Measurements from ENCODE around the gene PCYT1B.
"Not testable (repeated sequence)": the region's sequence is repeated elsewhere in the genome, so short reads cannot be mapped to it uniquely, and the experiment has no call there.

The PCYT1B gene

DNA sequence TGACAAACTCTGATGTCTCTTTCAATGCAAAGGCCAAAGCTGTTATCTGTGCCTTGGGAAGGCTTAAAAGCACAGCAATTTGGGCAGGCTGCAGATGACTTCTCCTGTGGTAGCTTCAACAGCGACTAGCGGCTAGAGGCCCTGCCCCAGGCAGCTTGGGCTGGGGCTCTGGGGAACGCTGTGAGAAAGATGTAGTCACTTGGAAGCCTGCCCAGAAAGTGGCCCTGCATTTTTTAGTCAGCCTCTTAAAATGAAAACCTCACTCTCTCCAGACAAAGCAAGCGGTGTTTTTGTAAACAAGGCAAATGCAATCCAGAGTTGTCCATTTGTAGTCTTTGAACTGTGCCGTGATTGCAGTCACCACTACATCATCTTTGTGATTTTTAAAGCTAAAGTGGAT lies 27.5 kb downstream of the PCYT1B start:
- no peak overlapping the region for H2AFZ ChIP-seq (ENCODE audit: low read depth, low read length)
- H3K4me2 ChIP-seq (ENCODE audit: low read length): no peak overlapping the region
- no peak overlapping the region for H3K27ac ChIP-seq (ENCODE audit: low read length)
- no peaks in the 10 kb centered on the region for H3K27me3 ChIP-seq (ENCODE audit: low read depth, low read length)
- H3K4me3 ChIP-seq (ENCODE audit: low read length): no peak overlapping the region
- no peak for TF ChIP-seq EZH2phosphoT487 (IDR thresholded peaks at IDR 0.05; ENCODE audit: low read depth)
- TF ChIP-seq, protein P1, sequence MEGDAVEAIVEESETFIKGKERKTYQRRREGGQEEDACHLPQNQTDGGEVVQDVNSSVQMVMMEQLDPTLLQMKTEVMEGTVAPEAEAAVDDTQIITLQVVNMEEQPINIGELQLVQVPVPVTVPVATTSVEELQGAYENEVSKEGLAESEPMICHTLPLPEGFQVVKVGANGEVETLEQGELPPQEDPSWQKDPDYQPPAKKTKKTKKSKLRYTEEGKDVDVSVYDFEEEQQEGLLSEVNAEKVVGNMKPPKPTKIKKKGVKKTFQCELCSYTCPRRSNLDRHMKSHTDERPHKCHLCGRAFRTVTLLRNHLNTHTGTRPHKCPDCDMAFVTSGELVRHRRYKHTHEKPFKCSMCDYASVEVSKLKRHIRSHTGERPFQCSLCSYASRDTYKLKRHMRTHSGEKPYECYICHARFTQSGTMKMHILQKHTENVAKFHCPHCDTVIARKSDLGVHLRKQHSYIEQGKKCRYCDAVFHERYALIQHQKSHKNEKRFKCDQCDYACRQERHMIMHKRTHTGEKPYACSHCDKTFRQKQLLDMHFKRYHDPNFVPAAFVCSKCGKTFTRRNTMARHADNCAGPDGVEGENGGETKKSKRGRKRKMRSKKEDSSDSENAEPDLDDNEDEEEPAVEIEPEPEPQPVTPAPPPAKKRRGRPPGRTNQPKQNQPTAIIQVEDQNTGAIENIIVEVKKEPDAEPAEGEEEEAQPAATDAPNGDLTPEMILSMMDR (IDR thresholded peaks at IDR 0.05; ENCODE audit: low read depth, low read length): no peak
- no peaks in the 10 kb centered on the region for H3K4me1 ChIP-seq (ENCODE audit: low read length)
- H3K36me3 ChIP-seq (replicated peaks; ENCODE audit: low read depth, low read length): no peaks in the 10 kb centered on the region
- H4K20me1 ChIP-seq (ENCODE audit: insufficient read depth, low read length): no peaks in the 10 kb centered on the region
- H3K9ac ChIP-seq (ENCODE audit: low read length): no peak overlapping the region
- H3K79me2 ChIP-seq (ENCODE audit: low read length): no peaks in the 10 kb centered on the region
- H3K9me3 ChIP-seq (ENCODE audit: insufficient read depth, low read length): no peaks in the 10 kb centered on the region

DNA sequence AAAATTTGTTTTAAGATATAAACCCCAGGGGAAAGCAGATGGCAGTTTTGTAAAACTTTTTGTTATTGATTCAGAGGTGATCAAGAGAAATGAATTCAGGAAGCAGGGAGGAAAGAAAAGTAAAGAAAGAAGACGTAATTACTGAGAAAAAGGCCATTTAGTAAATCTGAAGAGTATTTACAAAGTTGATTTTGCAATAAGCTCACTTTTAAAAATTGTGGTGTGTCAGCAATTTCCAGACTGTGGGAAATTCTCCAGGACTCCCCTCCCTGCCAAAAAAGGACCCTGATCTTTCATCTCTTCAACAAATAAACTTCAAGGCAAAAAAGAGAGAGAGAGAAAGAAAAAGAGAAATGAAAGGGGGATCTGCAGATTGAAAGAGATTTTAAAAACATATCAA lies 36.6 kb downstream of the PCYT1B start:
- TF ChIP-seq, protein P1 (IDR thresholded peaks at IDR 0.05; ENCODE audit: low read depth, low read length): no peak
- TF ChIP-seq EZH2phosphoT487 (IDR thresholded peaks at IDR 0.05; ENCODE audit: low read depth): no peak
- H3K27ac ChIP-seq (ENCODE audit: low read length): no peak overlapping the region
- H3K4me2 ChIP-seq (ENCODE audit: low read length): no peak overlapping the region
- H2AFZ ChIP-seq (ENCODE audit: low read depth, low read length): no peak overlapping the region
- no peak overlapping the region for H3K4me3 ChIP-seq (ENCODE audit: low read length)
- no peaks in the 10 kb centered on the region for H3K36me3 ChIP-seq (replicated peaks; ENCODE audit: low read depth, low read length)
- no peaks in the 10 kb centered on the region for H3K9me3 ChIP-seq (ENCODE audit: insufficient read depth, low read length)
- no peaks in the 10 kb centered on the region for H3K79me2 ChIP-seq (ENCODE audit: low read length)
- H3K27me3 ChIP-seq (ENCODE audit: low read depth, low read length): no peaks in the 10 kb centered on the region
- H4K20me1 ChIP-seq (ENCODE audit: insufficient read depth, low read length): no peaks in the 10 kb centered on the region
- no peaks in the 10 kb centered on the region for H3K4me1 ChIP-seq (ENCODE audit: low read length)
- no peak overlapping the region for H3K9ac ChIP-seq (ENCODE audit: low read length)

DNA sequence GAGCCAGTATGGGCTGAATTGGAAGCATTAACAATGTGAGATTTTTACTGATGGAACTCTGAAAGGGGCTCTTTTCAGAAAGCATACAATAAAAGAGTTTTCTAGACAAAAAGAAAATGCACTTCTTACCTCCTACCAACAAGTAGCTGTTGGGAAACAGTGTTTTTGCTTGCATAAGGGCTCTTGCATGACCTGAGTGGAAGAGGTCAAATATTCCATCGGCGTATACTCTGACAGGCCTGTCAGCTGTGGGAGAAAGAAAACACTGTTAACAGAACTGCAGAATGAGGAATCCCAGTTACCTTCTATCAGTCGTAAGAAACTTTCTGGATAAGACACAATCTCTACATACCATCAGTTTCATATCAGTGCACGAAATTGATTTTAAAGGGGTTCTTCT lies 39.5 kb downstream of the PCYT1B start:
- Histone ChIP-seq H4K20me1 (ENCODE audit: insufficient read depth, low read length) (no peaks in the 10 kb centered on the region), H3K9me3 (ENCODE audit: insufficient read depth, low read length) (no peaks in the 10 kb centered on the region), H2AFZ (ENCODE audit: low read depth, low read length) (no peak overlapping the region), H3K79me2 (ENCODE audit: low read length) (no peaks in the 10 kb centered on the region), H3K9ac (ENCODE audit: low read length) (no peak overlapping the region), H3K4me1 (ENCODE audit: low read length) (no peaks in the 10 kb centered on the region), H3K4me3 (ENCODE audit: low read length) (no peak overlapping the region), H3K27ac (ENCODE audit: low read length) (no peak overlapping the region), H3K36me3 (replicated peaks; ENCODE audit: low read depth, low read length) (no peaks in the 10 kb centered on the region), H3K4me2 (ENCODE audit: low read length) (no peak overlapping the region), H3K27me3 (ENCODE audit: low read depth, low read length) (0 out of 2 replicates have a peak, but pooled peaks cover 7% of the 10 kb centered on the region)
- no peak for TF ChIP-seq EZH2phosphoT487 (IDR thresholded peaks at IDR 0.05; ENCODE audit: low read depth)
- TF ChIP-seq, protein P1 (IDR thresholded peaks at IDR 0.05; ENCODE audit: low read depth, low read length): no peak

DNA sequence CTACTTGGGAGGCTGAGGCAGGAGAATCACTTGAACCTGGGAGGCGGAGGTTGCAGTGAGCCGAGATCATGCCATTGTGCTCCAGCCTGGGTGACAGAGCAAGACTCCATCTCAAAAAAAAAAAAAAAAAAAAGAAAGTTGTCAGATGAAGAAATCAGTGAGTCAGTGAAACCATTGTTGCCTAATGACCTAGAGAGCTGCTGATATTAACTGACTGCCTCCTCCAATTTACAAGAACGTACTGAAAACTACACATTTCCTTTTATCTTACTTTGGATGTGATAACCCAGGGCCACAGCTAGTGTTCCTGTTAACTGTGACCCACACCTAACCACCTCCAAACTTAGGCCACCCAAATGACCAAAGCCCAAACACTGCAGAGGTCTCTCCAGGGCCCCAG lies 41.2 kb downstream of the PCYT1B start:
- H3K36me3 ChIP-seq (replicated peaks; ENCODE audit: low read depth, low read length); H3K79me2 ChIP-seq (ENCODE audit: low read length); H3K27me3 ChIP-seq (ENCODE audit: low read depth, low read length); H2AFZ ChIP-seq (ENCODE audit: low read depth, low read length); H3K4me2 ChIP-seq (ENCODE audit: low read length); H3K9me3 ChIP-seq (ENCODE audit: insufficient read depth, low read length); H3K9ac ChIP-seq (ENCODE audit: low read length); H3K27ac ChIP-seq (ENCODE audit: low read length); H4K20me1 ChIP-seq (ENCODE audit: insufficient read depth, low read length); H3K4me3 ChIP-seq (ENCODE audit: low read length); H3K4me1 ChIP-seq (ENCODE audit: low read length): not testable (repeated sequence)

DNA sequence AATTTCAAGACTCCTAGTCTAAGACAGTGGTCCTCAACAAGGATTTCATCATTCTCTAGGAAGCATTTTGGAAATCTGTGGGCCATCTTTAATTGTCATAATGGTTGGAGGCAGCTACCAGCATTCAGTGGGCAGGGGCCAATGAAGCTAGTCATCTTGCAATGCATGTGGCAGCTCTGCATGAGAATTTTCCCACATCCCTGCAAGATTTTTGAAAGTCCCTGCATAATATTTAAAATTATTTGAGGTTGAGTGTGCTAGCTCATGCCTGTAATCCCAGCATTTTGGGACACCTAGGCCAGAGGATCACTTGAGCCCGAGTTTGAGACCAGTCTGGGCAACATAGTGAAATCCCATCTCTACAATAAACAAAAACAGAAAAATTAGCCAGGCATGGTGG lies 44.0 kb downstream of the PCYT1B start:
- Histone ChIP-seq H3K27me3 (ENCODE audit: low read depth, low read length) (0 out of 2 replicates have a peak, but pooled peaks cover 7% of the 10 kb centered on the region), H3K9me3 (ENCODE audit: insufficient read depth, low read length) (no peaks in the 10 kb centered on the region), H2AFZ (ENCODE audit: low read depth, low read length) (no peak overlapping the region), H3K36me3 (replicated peaks; ENCODE audit: low read depth, low read length) (no peaks in the 10 kb centered on the region), H3K27ac (ENCODE audit: low read length) (no peak overlapping the region), H3K79me2 (ENCODE audit: low read length) (no peaks in the 10 kb centered on the region), H3K4me1 (ENCODE audit: low read length) (no peaks in the 10 kb centered on the region), H3K4me3 (ENCODE audit: low read length) (no peak overlapping the region), H3K4me2 (ENCODE audit: low read length) (no peak overlapping the region), H3K9ac (ENCODE audit: low read length) (no peak overlapping the region), H4K20me1 (ENCODE audit: insufficient read depth, low read length) (no peaks in the 10 kb centered on the region)
- TF ChIP-seq, protein P1 (IDR thresholded peaks at IDR 0.05; ENCODE audit: low read depth, low read length): no peak
